HG03108 (cell line): ENCODE results near the gene SOBP.
"Not testable (repeated sequence)": the region's sequence is repeated elsewhere in the genome, so short reads cannot be mapped to it uniquely, and the experiment has no call there.

Source experiments
- ATAC-seq: cut with Tn5 transposase; IDR thresholded peaks from one replicate; pipeline ENCODE4 v1.9.1; 2021; ENCODE audit warnings: moderate library complexity; ENCODE audit not compliant: unreplicated experiment

The SOBP gene

DNA sequence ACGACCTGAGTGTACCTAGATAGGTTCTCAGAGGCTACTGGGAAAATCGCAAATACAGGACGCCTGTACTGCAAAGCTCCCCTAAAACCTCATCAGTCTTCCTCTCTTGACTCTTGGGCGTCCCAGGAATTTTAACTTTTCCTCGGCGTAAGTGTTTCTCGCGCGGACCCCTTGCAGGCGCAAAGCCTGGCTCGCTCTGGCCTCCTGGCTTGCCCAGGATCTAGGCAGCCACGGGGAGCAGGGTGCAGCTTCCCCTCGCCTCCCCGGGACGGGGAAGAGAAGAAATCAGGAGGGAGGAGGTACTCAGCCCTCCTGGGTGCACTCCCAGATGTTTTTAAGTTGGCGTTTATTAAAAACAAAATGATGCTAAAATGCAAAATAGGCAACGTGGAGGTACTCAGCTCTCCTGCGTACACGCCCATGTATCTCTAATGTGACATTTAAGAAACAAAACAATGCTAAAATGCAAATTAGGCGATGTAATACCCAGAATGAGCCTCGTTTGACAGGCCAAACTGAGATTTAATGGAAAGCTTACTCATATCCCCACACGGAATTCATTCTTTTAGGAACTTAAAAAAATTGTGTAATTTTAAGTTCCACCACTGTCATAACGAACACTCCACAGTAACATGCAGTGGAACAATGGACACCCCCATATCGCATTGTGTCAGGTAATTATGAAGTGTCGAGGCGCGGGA, 1.6 kb upstream of the SOBP start:
- ATAC-seq, result no peak

DNA sequence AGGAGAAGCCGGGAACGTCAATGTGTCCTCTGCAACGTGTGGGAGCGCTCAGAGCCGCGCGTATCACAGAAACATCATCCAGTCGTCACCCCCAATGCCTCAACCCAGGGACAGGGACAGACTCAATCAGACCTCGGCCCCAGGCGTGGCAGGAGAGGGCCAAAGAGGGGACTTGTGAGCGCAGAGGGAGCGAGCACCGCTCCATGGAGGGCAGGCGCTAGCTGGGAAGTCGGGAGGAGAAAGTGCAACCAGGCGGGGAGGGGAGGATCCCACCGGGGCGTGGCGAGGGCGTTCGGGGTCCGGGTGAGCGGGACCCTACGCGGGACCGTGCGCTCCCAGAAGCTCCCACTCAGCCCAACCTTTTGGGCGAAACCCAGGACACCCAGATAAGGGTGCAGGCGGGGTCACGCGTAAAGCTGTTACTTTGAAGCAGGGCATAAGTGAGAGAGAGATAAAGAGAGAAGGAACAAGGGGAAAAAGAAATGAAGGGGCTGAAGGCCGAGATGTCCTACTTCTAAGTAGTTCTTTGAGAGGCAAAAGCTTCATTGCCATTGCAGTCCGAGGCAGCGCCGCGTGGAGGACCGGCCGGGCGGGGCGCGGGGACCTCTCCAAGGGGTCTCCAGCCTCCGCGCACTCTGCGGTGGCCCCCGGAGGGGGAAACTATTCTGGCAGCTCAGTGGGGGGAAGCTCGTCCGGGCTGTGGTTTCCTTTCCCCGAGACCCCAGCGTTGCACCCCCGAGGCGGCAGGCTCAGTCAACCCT, 862 bp upstream of the SOBP start:
- no peak for ATAC-seq

- ATAC-seq, result no peak
Measured at GRCh38 chr6:107490566-107491137, 735 bp downstream of the SOBP start.

DNA sequence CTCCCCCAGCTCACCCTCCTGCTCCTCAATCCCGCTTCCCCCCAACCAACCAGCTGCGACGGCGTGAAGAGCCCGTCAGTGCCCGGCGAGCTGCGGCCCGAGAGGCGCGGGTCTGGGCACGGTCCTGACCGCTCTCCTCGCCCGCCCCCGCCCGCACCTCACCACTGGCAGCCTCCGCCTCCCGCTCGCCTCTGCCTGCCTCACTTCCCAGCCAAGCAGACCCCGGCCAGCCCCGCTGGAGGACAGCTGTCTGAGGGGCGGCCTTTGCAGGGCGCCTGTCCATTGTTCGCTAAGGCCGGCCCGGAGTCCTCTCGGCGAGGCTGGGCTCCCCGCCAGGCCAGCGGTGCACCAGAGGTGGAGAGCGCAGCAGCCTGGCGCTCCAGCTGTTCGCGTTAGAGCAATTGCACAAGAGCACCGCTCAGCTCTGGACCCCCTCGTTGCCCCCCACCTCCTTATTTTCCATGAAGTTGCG, 1.3 kb downstream of the SOBP start:
- no peak for ATAC-seq

DNA sequence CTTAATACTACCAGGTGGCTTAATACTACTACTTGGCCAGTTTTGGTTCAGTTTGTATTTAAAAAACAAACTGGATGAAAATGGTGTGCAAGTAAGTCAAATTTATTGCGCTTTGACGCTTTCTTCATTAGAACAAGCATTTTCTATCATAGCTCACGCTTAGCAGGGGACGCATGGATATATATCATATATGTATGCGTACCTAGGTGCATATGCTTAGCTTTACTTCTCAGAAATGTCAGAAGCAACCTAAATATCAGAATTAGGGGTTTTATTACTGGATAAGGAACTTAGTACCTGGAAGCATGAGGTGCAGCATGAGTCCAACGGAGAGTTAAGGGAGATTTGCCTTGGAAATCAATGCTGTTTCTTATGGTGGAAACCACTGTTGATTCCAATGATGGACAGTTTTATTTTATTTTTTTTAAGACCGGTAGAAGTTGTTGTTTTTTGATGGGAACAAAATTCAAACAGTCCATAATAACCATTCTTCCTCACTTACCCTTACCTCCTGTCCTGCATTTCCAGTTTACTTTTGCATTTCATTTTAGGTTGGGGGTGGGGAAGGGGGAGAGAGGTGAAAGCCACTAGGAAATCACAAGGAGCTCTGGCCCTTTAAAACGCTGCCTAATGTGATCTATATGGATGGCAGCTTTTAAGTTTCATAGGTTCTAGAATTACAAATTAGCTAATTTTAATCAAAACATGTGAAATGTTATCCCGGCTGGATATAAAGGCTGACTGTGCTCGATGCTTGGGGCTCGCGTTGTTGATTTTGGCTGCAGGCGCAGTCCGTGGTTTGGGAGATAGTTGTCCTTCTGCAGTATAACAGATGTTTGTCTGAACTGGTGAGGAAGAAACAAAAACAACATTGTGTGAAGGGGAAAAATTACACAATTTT, 2.1 kb downstream of the SOBP start:
- ATAC-seq, result no peak

DNA sequence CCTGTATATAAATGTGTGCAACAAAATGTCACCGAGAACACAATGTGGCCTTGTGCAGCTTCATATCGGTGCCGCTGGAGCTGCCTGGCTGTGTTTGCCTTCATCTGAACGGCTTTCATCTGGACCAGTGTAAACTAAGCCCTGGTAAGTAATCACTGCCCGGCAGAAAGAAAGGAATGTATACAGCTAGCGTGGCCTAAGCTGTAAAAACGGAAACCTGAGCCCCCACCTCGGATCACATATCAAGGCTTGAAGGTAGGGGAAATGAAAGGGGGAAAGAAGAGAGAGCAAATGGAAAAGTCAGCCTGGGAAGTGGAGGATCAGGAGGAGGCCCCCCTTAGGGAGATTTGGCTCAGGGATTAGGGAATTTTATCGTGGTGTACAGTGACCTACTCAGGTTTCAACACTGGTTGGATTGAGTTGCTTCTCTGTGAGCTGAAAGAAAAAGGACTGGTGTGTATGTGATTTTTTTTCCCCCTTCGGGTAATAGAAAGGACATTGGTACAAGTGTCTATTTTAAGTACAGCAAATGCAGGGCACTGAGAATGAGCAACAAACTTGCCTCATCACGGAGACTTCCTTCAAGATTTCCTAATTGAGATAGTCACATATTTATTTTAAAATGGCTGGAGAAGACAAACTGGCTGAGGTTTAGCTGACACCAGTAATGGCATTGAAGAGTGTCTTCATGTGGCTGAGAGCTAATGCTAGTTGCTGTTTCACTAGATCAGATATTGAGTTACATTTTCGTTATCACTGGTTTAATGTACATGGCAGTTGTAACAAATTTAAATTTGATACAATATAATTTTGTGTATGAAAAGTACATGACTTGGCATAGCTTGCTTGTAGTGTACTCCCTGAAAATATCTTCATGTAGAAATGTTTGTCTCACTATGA, 3.5 kb downstream of the SOBP start:
- ATAC-seq, result no peak

- no peak for ATAC-seq
Measured at GRCh38 chr6:107495196-107495643, 5.3 kb downstream of the SOBP start.

DNA sequence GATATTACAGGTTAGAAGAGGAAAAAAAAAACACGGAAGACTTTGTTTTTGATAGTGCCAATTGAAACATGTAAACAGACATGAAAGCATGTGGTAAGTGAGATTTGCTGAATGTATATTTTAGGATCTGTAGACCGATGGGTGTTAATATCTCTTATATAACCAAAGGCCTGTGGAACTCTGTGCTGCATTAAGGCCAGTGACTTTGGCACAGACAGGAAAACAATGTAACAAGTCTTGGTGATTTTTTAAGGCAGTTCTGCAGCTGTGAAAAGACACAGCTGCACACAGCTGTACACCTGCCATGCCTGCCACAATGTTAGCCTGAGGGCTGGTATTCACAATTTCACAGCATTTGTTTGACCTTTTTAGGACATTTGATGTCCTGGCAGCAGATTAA, 6.1 kb downstream of the SOBP start:
- no peak for ATAC-seq

DNA sequence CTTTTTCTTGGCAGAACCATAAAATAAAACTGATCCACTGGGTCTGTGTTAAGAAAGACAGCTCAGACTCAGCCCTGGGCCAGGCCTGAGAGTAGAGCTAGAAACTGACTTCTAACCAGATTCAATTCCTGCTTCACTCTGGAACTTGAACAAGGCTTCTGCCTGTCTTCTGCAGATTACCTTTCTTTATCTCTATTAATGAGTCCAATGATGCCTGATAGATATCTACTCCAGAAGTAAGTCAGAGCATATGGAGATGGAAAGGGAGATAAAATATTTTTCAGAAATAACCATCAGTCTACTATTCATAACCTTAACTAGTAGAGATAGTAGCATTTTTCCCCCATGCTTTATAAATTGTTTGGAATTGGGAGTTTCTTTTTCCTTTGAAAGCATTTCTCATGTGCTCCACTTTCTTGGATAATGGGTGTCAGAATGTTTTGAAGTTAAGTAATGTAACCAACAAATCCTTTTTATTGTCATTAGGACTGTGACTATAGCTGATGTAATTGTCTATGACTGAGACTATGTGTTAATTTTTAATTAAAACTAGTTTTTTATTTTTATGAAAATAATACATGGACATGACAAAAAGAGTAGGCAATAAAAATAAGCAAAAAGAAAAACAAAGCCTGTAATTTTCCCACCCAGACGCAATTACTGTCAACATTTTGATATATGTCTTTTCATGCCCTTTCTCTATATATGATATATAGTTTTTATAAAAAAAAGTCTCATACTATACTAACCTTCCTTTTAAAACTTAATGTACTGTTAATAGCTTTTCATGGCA, 7.2 kb downstream of the SOBP start:
- ATAC-seq, result no peak

DNA sequence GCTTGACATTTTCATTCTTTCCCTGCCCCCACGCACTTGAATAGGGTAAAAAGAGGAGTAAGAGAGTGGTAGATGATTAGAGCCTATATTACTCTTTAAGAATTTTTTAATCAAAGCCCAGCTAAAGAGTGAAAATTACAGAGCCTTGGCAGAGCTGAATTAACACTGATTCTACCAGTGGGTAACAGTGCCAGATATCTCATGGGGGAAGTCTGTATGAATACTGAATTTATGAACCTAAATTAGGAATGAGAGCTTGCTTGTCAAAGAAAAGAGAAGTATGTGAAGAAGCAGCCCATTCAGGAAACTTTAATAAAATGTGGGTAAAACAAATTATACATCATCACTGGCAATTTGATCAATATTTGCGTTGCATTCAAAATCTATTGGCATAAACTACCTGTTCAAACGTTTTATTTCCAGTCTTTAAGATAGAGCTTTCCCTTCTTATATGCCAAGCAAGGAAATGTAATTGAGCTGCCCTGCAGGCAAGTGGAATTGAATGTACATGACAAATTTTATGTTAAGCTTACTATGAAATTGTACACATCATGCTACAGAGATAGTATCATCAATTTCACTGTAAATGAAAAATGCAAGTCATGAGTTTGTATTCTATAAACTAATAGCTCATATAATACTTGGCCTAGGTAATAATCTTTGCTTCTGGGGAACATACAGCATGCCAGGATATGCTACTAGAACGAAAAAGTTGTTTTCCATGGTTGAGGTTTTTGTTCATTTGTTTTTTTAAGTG, 14.5 kb downstream of the SOBP start:
- no peak for ATAC-seq

DNA sequence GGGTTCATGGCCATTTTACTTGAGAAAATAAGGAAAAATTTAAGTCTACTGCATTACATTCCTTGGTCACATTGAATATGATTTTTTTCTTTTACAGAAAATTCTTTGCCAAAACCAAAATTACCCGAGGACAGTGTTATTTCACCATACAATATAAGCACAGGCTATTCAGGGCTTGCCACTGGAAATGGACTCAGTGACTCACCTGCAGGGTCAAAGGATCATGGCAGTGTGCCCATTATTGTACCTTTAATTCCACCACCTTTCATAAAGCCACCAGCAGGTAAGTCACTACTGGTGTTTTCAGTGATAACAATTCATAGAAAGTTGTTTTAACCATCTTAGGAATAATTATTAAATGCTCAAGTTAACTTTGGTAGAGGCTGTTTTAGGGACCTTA, 16.2 kb downstream of the SOBP start:
- no peak for ATAC-seq

DNA sequence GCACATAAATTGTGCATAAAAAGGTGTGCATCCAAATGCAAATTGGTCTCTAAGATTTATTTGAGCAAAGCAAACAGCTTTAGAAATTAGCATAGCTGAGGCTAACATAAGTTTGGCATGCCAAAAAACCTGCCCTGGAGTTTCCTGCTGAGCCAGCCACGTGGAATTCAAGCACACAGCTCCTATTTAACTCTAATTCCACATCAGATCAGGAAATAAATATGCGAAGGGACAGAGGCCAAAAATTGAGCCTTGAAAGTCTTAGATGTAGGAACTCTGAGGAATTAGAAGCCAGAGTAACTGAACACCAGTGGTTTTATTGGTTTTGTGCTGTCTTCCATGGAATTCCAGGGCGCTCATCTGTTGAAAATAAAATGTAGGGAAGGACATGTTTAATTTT, 19.6 kb downstream of the SOBP start:
- no peak for ATAC-seq

DNA sequence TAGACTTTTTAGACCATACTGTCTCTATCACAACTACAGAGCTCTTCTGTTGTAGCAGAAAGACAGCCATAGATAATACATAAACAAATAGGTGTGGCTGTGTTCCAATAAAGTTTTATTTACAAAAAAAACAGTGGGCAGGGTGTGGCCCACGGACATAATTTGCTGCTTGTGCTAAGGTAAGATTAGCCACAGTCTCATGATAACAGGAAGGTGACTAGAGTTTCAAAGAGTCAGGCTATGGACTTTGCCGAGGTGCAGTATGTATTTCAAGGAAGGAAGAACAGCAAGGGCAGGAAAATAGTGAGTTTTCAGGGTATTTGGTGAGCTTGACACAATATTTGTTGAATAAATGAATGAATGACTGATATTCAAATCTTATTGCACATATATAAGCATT, 20.2 kb downstream of the SOBP start:
- ATAC-seq, result no peak

DNA sequence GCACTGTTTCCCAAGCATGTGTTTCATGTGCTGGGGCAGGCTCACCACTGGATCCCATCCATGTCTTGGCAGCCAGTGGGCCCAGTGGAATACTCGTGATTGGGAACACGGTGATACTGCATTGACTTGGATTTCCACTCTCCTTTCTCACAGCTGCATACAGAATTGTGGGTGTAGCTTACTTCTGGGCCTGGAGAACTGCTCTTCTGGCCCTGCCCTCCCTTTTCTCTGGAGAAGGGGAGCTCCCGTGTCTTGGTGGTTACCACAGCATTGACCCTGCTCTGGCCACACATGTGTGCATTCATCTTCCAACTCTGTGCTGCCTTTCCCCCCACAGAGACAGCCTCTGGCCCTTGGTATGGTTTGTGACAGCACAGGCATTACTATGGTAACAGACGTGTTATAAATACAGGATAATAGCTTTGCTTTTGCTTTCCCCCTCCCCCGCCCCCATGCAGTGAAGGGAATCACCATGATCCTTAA, 21.6 kb downstream of the SOBP start:
- no peak for ATAC-seq

GRCh38 chr6:107513214-107513613, 23.3 kb downstream of the SOBP start:
- ATAC-seq, result no peak

- ATAC-seq, result no peak
Measured at GRCh38 chr6:107515955-107516354, 26.0 kb downstream of the SOBP start.

DNA sequence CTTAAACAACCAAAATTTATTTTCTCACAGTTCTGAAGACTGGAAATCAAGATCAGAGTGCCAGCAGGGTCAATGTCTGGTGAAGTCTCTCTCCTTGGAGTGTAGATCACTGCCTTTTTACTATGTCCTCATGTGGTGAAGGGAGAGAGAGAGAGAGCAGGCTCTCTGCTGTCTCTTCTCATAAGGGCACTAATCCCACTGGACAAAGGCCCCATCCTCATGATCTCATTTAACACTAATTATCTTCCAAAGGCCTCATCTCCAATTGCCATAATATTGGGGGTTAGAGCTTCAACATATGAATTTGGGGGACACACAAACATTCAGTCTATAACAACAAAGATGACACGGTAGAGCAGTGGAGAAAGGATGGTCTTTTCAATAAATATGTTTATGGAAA, 27.4 kb downstream of the SOBP start:
- no peak for ATAC-seq

GRCh38 chr6:107519224-107519623, 29.3 kb downstream of the SOBP start:
- not testable (repeated sequence) for ATAC-seq
